B cell (primary cell): Measurements from ENCODE around the gene FBXO30.

ENCODE experiments used
- EZH2 ChIP-seq: IDR thresholded peaks from 2 replicates; pipeline ENCODE4 v1.6.1; 2012; ENCODE audit warnings: borderline replicate concordance, low read depth, mild to moderate bottlenecking, moderate library complexity, low read length; ENCODE audit not compliant: insufficient read depth, poor library complexity, severe bottlenecking
- TF ChIP-seq, protein P1 (sequence below): fragments of 200-600 bp; IDR thresholded peaks from one replicate; pipeline ENCODE4 v1.8.0; 2022; ENCODE audit warnings: antibody characterized with exemption, mild to moderate bottlenecking

DNA sequence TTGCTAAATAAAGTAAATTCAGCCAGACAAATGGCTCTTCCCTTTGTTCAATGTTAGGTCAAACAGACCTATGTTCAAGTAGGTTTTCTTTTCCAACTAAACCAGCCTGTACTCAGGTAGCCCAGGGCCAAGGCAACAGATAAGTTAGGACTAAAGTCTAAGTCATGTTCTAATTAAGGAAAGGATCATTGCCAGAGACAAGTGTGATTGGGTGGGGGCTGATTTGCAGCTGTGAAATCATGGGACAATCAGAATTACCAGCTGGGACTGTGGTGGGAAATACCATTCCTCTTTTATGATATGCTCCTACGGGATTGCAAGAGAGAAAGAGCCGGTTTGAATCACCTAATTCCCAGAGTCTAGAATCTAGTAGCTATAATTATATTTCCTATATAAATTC lies 4.2 kb upstream of the FBXO30 start:
- TF ChIP-seq, protein P1, sequence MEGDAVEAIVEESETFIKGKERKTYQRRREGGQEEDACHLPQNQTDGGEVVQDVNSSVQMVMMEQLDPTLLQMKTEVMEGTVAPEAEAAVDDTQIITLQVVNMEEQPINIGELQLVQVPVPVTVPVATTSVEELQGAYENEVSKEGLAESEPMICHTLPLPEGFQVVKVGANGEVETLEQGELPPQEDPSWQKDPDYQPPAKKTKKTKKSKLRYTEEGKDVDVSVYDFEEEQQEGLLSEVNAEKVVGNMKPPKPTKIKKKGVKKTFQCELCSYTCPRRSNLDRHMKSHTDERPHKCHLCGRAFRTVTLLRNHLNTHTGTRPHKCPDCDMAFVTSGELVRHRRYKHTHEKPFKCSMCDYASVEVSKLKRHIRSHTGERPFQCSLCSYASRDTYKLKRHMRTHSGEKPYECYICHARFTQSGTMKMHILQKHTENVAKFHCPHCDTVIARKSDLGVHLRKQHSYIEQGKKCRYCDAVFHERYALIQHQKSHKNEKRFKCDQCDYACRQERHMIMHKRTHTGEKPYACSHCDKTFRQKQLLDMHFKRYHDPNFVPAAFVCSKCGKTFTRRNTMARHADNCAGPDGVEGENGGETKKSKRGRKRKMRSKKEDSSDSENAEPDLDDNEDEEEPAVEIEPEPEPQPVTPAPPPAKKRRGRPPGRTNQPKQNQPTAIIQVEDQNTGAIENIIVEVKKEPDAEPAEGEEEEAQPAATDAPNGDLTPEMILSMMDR = no peak
- no peak for TF ChIP-seq EZH2
